Gastrocnemius medialis (tissue), 4 donors: Measurements from ENCODE around the gene RASAL2.

Source experiments
- CTCF ChIP-seq, 5 experiments: fragments of 450-650 bp in 3 of 5; fragments of 200-600 bp in 2 of 5; sonication (generic) in 2 of 5; IDR thresholded peaks in 4 of 5; conservative IDR thresholded peaks in 1 of 5; 1 replicate in 4 of 5; 2 replicates in 1 of 5; pipeline ENCODE4 v1.5.1; 2016 to 2019; ENCODE audit warnings: antibody characterized with exemption in 5 of 5, mild to moderate bottlenecking in 3 of 5, moderate library complexity in 3 of 5
- POLR2A ChIP-seq, 2 donors: fragments of 450-650 bp; IDR thresholded peaks; one replicate each; pipeline ENCODE4 v1.6.1; 2017; ENCODE audit warnings: antibody characterized with exemption in 2 of 2, mild to moderate bottlenecking in 2 of 2, moderate library complexity in 2 of 2

GRCh38 chr1:178220094-178220493, 126.2 kb downstream of the RASAL2 start:
- no peak for TF ChIP-seq CTCF (IDR thresholded peaks at IDR 0.05 in 4 of 5, conservative IDR thresholded peaks at IDR 0.05 in 1 of 5)
- no peak for TF ChIP-seq POLR2A (IDR thresholded peaks at IDR 0.05)
